ENCODE data around the gene LMO7.
"Not testable (repeated sequence)": the region's sequence is repeated elsewhere in the genome, so short reads cannot be mapped to it uniquely, and the experiment has no call there.

The LMO7 gene

DNA sequence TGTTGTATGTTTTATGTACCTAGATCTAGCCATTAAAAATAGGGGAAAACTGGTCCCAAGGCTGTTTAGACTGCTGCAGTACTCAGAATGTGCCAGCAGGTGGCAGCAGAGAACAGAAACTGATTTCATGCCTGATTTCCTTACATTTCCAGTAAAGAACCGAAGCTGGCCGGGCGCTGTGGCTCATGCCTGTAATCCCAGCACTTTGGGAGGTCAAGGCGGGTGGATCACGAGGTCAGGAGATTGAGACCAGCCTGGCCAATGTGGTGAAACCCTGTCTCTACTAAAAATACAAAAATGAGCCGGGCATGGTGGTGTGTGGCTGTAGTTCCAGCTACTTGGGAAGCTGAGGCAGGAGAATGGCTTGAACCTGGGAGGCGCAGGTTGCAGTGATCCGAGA is 59.8 kb downstream of the LMO7 start:
- H2BK15ac ChIP-seq (ENCODE audit: low read length); H3K4me1 ChIP-seq (ENCODE audit: control insufficient read depth in 2 of 2, insufficient read depth in 1 of 2, low read depth in 1 of 2, low read length in 2 of 2); H3K9ac ChIP-seq (ENCODE audit: low read depth, low read length, poor library complexity); H2BK12ac ChIP-seq (ENCODE audit: low read length); H2BK5ac ChIP-seq (ENCODE audit: low read length); H3K4me3 ChIP-seq (ENCODE audit: low read length in 2 of 2); H3K9me3 ChIP-seq (replicated peaks in 1 of 2; ENCODE audit: control insufficient read depth in 2 of 2, insufficient read depth in 1 of 2, low read depth in 1 of 2, low read length in 2 of 2); H2AK5ac ChIP-seq (ENCODE audit: low read depth, low read length); H4K8ac ChIP-seq (ENCODE audit: low read depth, low read length); H3K27me3 ChIP-seq (ENCODE audit: control insufficient read depth in 3 of 3, insufficient read depth in 3 of 3, low read depth in 1 of 3, low read length in 3 of 3); H3K36me3 ChIP-seq (replicated peaks in 1 of 2; ENCODE audit: control insufficient read depth in 2 of 2, insufficient read depth in 2 of 2, low read length in 2 of 2); H3K27ac ChIP-seq (replicated peaks; ENCODE audit: low read length); H3K18ac ChIP-seq (ENCODE audit: low read length); H4K91ac ChIP-seq (ENCODE audit: low read depth, low read length, poor library complexity); H2AFZ ChIP-seq (ENCODE audit: low read length); H3K4ac ChIP-seq (ENCODE audit: low read length); H3K14ac ChIP-seq (ENCODE audit: low read length); H3K79me1 ChIP-seq (ENCODE audit: low read depth, low read length); H3K4me2 ChIP-seq (ENCODE audit: insufficient read depth, low read length, poor library complexity, severe bottlenecking); H3K23ac ChIP-seq (ENCODE audit: low read depth, low read length, poor library complexity); H2BK120ac ChIP-seq (ENCODE audit: low read depth, low read length): not testable (repeated sequence)
- peak; percentile 76 for DNase-seq (ENCODE audit: low spot score)
- no CpG with 5 or more reads among the region's 8 CpGs for WGBS, 2 donors (ENCODE audit: extremely low coverage in 2 of 2, insufficient read length in 2 of 2, insufficient replicate concordance in 1 of 2)

DNA sequence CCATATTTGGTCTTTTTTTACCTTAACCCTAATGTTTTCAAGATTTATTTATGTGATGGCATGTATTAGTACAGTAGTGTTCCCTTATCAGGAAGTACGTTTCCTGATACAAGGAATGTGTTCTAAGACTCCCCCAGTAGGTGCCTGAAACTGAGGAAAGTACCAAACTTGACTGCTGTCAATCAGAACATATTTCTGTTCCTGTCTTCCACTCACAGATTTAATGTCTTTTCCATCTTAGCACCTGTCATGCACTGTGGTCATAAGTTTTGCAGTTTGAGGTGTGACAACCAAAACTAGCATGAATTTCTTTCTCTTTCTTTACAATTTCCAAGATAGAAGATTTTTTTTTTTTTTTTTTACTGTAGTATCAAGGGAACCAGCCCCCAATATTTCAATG is 62.9 kb downstream of the LMO7 start:
- Histone ChIP-seq H4K8ac (ENCODE audit: low read depth, low read length) (no peak overlapping the region), H2AFZ (ENCODE audit: low read length) (no peak overlapping the region), H4K91ac (ENCODE audit: low read depth, low read length, poor library complexity) (no peak overlapping the region), H2AK5ac (ENCODE audit: low read depth, low read length) (no peak overlapping the region), H3K4me1 (ENCODE audit: control insufficient read depth in 2 of 2, insufficient read depth in 1 of 2, low read depth in 1 of 2, low read length in 2 of 2) (no peaks in the 10 kb centered on the region), H3K23ac (ENCODE audit: low read depth, low read length, poor library complexity) (no peak overlapping the region), H2BK5ac (ENCODE audit: low read length) (no peak overlapping the region), H3K4ac (ENCODE audit: low read length) (no peak overlapping the region), H2BK12ac (ENCODE audit: low read length) (no peak overlapping the region), H3K27me3 (ENCODE audit: control insufficient read depth in 3 of 3, insufficient read depth in 3 of 3, low read depth in 1 of 3, low read length in 3 of 3) (no peaks in the 10 kb centered on the region), H3K18ac (ENCODE audit: low read length) (no peak overlapping the region), H3K9me3 (replicated peaks in 1 of 2; ENCODE audit: control insufficient read depth in 2 of 2, insufficient read depth in 1 of 2, low read depth in 1 of 2, low read length in 2 of 2) (peaks cover 0 to 2% of the 10 kb centered on the region in 2 donors), H2BK120ac (ENCODE audit: low read depth, low read length) (no peak overlapping the region), H3K4me3 (ENCODE audit: low read length in 2 of 2) (no peak overlapping the region), H3K9ac (ENCODE audit: low read depth, low read length, poor library complexity) (no peak overlapping the region), H3K36me3 (replicated peaks in 1 of 2; ENCODE audit: control insufficient read depth in 2 of 2, insufficient read depth in 2 of 2, low read length in 2 of 2) (no peaks in the 10 kb centered on the region), H3K79me1 (ENCODE audit: low read depth, low read length) (no peaks in the 10 kb centered on the region), H2BK15ac (ENCODE audit: low read length) (no peak overlapping the region), H3K14ac (ENCODE audit: low read length) (no peak overlapping the region), H3K27ac (replicated peaks; ENCODE audit: low read length) (no peak overlapping the region), H3K4me2 (ENCODE audit: insufficient read depth, low read length, poor library complexity, severe bottlenecking) (no peak overlapping the region)
- no CpG with 5 or more reads among the region's 1 CpG for WGBS, 2 donors (ENCODE audit: extremely low coverage in 2 of 2, insufficient read length in 2 of 2, insufficient replicate concordance in 1 of 2)
- no peak for DNase-seq (ENCODE audit: low spot score)

DNA sequence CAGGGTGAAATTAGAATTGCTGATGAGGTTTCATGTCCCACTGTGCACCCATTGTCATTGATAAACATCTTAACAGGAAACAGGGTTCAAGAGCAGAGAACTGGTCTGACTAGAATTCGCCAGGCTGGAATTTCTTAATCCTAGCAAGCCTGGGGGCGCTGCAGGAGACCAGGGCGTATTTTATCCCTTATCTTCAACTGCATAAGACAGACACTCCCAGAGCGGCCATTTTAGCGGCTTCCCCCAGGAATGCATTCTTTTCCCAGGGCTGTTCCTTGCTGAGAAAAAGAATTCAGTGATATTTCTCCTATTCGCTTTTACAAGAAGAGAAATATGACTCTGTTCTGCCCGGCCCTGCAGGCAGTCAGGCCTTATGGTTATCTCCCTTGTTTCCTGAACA is 63.6 kb downstream of the LMO7 start:
- H3K27ac ChIP-seq (replicated peaks; ENCODE audit: low read length); H3K36me3 ChIP-seq (replicated peaks in 1 of 2; ENCODE audit: control insufficient read depth in 2 of 2, insufficient read depth in 2 of 2, low read length in 2 of 2); H3K79me1 ChIP-seq (ENCODE audit: low read depth, low read length); H2BK120ac ChIP-seq (ENCODE audit: low read depth, low read length); H3K9me3 ChIP-seq (replicated peaks in 1 of 2; ENCODE audit: control insufficient read depth in 2 of 2, insufficient read depth in 1 of 2, low read depth in 1 of 2, low read length in 2 of 2); H2BK15ac ChIP-seq (ENCODE audit: low read length); H3K14ac ChIP-seq (ENCODE audit: low read length); H2BK5ac ChIP-seq (ENCODE audit: low read length); H3K4me2 ChIP-seq (ENCODE audit: insufficient read depth, low read length, poor library complexity, severe bottlenecking); H2AFZ ChIP-seq (ENCODE audit: low read length); H2BK12ac ChIP-seq (ENCODE audit: low read length); H4K91ac ChIP-seq (ENCODE audit: low read depth, low read length, poor library complexity); H3K23ac ChIP-seq (ENCODE audit: low read depth, low read length, poor library complexity); H3K27me3 ChIP-seq (ENCODE audit: control insufficient read depth in 3 of 3, insufficient read depth in 3 of 3, low read depth in 1 of 3, low read length in 3 of 3); DNase-seq (ENCODE audit: low spot score); H2AK5ac ChIP-seq (ENCODE audit: low read depth, low read length); H3K9ac ChIP-seq (ENCODE audit: low read depth, low read length, poor library complexity); H4K8ac ChIP-seq (ENCODE audit: low read depth, low read length); H3K18ac ChIP-seq (ENCODE audit: low read length); H3K4me1 ChIP-seq (ENCODE audit: control insufficient read depth in 2 of 2, insufficient read depth in 1 of 2, low read depth in 1 of 2, low read length in 2 of 2); H3K4me3 ChIP-seq (ENCODE audit: low read length in 2 of 2); H3K4ac ChIP-seq (ENCODE audit: low read length): not testable (repeated sequence)
- WGBS, 2 donors (ENCODE audit: extremely low coverage in 2 of 2, insufficient read length in 2 of 2, insufficient replicate concordance in 1 of 2): no CpG with 5 or more reads among the region's 7 CpGs

DNA sequence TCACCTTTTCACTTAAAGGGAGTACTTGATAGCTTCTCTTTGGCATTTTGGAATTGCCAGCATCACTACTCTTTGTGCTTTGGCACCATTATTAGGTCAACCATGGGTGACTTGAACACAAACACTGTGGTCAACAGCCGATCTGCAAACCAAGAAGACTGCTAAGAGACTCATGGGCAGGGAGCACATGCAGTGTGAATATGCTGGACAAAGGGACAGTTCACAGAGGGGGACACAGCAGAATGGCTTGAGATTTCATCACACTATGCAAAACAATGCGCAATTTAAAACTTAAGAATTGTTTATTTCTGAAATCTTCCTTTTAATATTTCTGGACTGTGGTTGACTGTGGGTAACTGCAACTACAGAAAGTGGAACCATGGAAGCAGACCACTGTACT is 64.4 kb downstream of the LMO7 start:
- Histone ChIP-seq H4K91ac (ENCODE audit: low read depth, low read length, poor library complexity) (no peak overlapping the region), H3K4ac (ENCODE audit: low read length) (no peak overlapping the region), H3K79me1 (ENCODE audit: low read depth, low read length) (no peaks in the 10 kb centered on the region), H3K4me3 (ENCODE audit: low read length in 2 of 2) (no peak overlapping the region), H2BK120ac (ENCODE audit: low read depth, low read length) (no peak overlapping the region), H2BK15ac (ENCODE audit: low read length) (no peak overlapping the region), H3K4me2 (ENCODE audit: insufficient read depth, low read length, poor library complexity, severe bottlenecking) (no peak overlapping the region), H2AK5ac (ENCODE audit: low read depth, low read length) (no peak overlapping the region), H3K27me3 (ENCODE audit: control insufficient read depth in 3 of 3, insufficient read depth in 3 of 3, low read depth in 1 of 3, low read length in 3 of 3) (no peaks in the 10 kb centered on the region), H2BK5ac (ENCODE audit: low read length) (no peak overlapping the region), H3K18ac (ENCODE audit: low read length) (no peak overlapping the region), H3K9ac (ENCODE audit: low read depth, low read length, poor library complexity) (no peak overlapping the region), H2AFZ (ENCODE audit: low read length) (no peak overlapping the region), H4K8ac (ENCODE audit: low read depth, low read length) (no peak overlapping the region), H2BK12ac (ENCODE audit: low read length) (no peak overlapping the region), H3K27ac (replicated peaks; ENCODE audit: low read length) (no peak overlapping the region), H3K36me3 (replicated peaks in 1 of 2; ENCODE audit: control insufficient read depth in 2 of 2, insufficient read depth in 2 of 2, low read length in 2 of 2) (no peaks in the 10 kb centered on the region), H3K23ac (ENCODE audit: low read depth, low read length, poor library complexity) (no peak overlapping the region), H3K4me1 (ENCODE audit: control insufficient read depth in 2 of 2, insufficient read depth in 1 of 2, low read depth in 1 of 2, low read length in 2 of 2) (no peaks in the 10 kb centered on the region), H3K9me3 (replicated peaks in 1 of 2; ENCODE audit: control insufficient read depth in 2 of 2, insufficient read depth in 1 of 2, low read depth in 1 of 2, low read length in 2 of 2) (peaks cover 0 to 2% of the 10 kb centered on the region in 2 donors), H3K14ac (ENCODE audit: low read length) (no peak overlapping the region)
- DNase-seq (ENCODE audit: low spot score): no peak
- no CpG with 5 or more reads among the region's 2 CpGs for WGBS, 2 donors (ENCODE audit: extremely low coverage in 2 of 2, insufficient read length in 2 of 2, insufficient replicate concordance in 1 of 2)
